ENCODE measurements around the gene SMYD3.

DNA sequence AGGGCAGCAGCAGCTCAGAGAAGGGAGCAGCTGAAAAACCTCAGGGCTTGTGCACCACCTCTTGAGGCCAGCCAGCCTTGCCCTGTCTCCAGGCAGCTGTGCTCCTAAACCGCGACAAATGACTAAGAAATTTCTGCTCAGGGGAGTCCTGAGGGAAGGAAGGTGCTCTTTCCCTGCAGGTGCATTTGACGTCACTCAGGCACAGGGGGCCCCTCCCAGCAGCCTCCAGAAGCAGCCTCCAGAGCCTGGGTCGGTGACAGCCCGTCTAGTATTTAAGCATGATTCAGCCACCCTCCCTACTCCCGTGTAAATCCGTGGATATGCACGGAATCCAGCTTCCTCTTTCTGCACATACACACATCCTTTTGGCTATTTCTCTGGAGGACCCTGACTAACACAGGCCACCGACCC lies 791.8 kb downstream of the SMYD3 start:
- TF ChIP-seq CTCF (conservative IDR thresholded peaks at IDR 0.05) = no peak
- TF ChIP-seq EZH2 (IDR thresholded peaks at IDR 0.05; ENCODE audit: low read depth) = no peak
